Amniotic epithelial cell (primary cell): Measurements from ENCODE around the gene PLLP.

Experiments
- DNase-seq: peaks from one replicate; pipeline ENCODE4 v3.0.0-alpha.2; 2010; ENCODE audit warnings: low read depth

PLLP gene, protein sequence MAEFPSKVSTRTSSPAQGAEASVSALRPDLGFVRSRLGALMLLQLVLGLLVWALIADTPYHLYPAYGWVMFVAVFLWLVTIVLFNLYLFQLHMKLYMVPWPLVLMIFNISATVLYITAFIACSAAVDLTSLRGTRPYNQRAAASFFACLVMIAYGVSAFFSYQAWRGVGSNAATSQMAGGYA

DNA sequence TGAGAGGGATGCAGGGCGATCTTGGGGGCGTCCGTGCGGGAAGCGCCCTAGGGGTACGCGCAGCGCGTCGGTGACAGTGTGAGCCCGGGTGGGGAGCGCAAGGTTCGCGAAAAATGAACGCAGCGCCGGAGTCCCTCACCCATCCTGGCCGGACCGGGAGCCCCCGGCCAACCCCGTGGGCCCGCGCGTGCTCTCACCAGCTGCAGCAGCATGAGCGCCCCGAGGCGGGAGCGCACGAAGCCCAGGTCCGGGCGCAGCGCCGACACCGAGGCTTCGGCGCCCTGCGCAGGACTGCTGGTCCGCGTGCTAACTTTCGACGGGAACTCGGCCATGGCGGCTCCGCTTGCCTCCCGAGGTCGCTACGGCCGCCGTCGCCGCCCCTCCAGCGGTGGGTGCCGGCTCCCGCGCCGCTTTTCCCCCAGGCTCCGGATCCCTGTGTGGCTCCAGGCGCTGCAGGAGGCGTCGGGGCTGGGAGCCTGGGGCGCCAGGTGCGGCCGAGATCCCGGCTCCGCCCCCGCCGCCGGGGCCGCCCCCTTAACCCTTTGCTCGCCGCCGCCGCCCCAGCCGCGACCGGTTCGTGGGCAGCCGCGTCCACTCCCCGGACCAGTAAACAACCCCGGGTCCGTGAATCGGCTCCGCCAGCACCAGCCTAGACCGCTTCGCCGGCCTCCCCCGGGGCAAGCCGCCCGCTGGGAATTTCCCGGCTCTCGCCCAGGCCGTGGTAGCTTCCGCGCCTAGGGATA lies at the start of gene PLLP:
TSS of gene PLLP (minus strand) at position 464 of the 743 bp plus-strand sequence. CDS start at position 332, 132 bp downstream.
- peak; percentile 45 for DNase-seq

DNA sequence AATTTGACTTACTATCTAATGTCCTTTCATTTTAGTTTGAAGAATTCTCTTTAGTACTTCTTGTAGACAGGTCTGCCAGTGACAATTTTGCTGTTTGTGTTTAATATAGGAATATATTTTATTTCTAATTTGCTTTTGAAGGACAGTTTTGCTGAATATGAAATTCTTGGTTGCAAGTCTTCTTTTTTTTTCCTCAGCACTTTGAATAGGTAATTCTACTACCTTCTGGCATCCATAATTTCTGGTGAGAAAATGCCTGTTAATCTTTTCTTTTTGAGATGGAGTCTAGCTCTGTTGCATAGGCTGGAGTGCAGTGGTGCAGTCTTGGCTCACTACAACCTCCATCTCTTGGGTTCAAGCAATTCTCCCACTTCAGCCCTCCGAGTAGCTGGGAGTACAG lies 48.9 kb upstream of the PLLP start:
- DNase-seq = no peak

DNA sequence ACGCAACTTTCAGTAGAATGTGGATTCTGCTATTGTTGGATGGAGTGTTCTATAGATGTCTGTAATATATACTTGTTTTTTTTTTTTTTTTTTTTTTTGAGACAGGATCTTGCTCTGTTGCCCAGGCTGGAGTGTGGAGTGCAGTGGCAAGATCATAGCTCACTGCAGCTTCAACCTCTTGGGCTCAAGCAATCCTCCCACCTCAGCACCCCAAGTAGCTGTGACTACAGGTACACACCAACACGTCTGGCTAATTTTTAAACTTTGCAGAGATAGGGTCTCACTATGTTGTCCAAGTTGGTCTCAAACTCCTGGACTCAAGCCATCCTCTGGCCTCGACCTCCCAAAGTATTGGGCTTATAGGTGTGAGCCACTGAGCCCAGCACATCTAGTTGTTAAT lies 46.9 kb upstream of the PLLP start:
- DNase-seq = no peak

DNA sequence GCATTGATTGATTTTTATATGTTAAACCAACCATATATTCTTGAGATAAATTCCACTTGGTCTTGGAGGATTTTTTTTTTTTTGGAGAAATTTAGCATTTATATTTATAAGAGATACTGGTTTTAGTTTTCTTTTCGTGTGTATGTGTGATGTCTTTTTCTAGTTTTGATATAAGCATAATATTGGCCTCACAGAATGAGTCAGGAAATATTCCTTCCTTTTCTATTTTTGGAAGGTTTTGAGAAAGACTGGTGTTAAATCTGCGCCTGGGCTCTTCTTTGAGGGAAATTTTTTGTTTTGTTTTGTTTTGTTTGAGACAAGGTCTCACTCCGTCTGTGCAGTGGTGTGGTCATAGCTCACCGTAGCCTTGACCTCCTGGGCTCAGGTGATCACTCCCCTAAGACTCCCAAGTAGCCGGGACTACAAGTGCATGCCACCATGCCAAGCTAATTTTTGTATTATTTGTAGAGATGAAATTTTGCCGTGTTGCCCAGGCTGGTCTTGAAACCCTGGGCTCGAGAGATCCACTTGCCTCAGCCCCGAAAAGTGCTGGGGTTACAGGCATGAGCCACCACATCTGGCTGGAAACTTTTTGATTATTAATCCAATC lies 45.4 kb upstream of the PLLP start:
- DNase-seq = no peak

DNA sequence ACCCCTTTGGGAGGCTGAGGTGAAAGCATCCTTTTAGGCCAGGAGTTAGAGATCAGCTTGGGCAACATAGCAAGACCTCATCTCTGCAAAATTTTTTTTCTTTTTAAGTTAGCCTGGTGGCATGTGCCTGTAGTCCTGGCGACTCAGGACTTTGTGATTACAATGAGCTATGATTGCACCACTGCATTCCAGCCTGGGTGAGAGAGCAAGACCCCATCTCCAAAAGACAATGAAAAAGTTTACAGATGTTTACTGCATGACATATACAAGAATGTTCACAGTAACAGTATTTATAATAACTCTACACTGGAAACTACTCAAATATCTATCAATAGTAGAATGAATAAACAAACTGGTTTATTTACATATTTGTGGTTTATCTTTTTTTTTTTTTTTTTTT lies 41.0 kb upstream of the PLLP start:
- DNase-seq = no peak

DNA sequence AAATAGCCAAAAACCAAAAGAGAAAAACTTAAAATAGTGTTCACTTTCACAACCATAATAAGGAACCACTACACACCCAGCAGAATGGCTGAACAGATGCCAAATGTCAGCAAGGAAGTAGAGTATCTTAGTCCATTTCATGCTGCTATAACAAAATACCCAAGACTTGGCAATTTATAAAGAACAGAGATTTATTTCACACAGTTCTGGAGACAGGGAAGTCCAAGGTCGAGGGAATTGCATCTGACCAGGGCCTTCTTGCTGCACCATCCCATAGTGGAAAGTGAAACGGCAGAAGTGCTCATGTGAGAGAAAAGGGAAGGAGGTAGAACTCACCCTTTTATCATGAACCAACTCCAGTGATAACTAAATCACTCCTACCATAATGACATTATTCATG lies 40.3 kb upstream of the PLLP start:
- no peak for DNase-seq

DNA sequence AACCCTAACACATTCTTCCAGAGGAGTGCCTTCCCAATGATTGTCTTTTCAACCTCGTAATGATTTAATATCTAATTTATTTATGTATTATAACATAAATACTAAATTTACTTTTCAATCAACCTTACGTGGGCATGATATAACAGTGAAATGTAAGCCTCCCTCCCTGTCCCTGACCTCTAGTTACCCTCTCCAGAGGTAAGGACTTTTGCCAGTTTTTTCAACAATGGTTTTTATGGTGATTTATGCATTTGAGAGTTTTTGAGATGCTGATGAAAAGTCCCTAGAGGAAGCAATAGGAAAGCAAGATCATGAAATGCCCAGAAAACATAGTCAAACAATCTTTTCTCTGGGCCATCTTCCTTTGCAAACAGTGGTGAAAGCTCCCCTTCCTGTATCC lies 35.2 kb upstream of the PLLP start:
- DNase-seq = no peak

DNA sequence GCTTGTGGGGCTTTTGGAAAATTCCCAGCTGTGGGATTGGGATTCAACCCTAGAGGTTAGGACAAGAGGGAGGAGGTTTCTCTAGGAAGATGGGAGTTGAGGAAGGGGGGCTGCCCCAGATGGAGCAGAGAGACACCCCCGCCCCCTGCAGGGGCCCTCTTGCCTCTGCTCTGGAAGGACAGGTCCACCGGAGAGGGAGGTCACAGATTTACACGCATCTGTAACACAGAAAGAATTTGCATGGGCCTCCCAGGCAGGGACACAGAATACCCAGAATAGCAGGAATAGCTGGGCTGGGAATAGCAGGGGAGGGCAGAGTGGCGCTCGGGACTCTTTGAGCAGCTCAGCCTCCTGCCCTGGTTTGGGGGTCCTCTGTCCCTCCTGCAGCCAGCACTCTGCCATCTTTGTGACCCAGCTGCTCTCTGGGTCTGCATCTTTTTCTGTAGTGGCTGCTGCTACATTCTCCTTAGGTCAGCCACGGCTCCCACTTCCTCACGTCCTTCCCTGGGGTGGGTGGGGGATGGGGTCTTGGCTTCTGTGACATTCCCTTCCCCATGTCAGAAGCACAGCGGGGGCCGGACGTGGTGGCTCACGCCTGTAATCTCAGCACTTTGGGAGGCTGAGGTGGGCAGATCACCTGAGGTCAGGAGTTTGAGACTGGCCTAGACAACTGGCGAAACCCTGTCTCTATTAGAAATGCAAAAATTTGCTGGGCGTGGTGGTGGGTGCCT lies 33.9 kb upstream of the PLLP start:
- DNase-seq = no peak

DNA sequence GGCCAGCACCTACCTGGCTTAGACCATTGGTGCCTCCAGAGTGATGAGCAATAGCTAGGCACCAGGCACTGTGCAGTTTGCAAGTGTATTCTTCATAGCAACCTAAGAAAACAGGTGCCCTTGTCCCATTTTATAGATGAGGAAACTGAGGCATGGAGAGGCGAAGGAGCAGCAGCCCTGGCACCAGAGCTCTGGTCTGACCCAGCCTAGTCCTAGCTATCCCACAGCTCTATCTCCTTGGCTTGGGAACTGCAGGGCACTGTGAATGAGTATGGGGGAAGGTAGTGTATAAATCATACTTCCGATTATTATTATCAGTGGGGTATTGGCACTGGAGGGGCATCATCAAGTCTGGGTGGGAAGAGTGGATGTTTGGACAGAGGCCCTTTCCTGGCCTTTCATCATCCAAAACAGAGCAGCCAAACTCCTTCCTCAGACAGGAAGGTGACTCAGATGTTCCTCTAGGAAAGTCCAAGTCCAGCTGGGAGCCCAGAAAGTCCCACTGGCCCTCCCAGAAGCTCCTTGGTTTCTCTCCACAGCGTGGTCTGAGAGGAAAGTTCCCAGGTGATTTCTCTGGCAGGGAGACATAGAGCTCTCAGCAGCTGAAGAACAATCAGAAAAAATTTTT lies 32.0 kb upstream of the PLLP start:
- peak; percentile 63 for DNase-seq

DNA sequence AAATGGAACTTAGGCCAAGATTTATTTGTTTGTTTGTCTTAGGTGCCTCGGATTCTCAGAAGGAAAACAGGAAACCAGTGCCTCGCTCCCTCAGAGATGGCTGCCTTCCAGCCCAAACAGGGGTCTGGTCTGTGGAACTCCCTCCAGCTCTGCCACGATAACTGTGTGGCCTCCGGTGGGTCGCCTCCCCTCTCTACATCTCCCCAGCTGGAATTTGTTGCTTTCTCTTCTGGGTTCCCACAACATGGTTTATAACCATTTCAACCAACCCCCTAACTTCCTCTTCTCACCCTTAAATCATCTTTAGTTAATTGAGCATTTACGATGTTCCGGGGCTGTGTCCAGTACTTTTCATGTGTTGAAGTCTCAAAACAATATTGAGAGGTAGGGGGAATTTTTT lies 30.9 kb upstream of the PLLP start:
- DNase-seq = no peak

DNA sequence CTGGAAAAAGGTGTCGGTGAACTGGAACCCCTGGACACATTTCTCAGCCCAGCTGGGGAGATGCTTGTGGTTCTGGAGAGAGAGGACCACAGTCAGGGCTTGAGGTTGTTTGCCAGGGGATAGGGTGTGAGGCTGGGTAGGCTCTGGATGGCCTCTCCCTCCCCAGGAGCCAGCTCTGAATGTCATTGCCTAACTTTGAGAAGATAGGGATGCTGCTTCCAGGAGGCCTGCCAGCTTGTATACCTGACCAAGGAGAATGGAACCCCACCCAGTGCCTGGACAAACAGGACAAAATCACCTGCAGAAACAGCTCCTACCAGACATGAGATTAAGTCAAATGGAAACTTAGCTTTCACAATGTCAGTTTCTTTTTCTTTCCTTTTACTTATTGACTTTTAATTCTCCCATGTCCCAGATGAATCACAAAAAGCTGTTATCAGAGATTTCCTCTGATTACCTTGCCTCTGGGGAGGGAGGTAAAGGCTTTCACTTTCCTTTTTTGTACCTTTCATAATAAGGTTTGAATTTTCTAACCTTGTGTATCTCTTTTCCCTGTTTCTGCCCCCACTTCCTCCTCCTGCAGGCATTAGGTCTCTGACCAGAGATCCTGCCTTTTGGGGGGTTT lies 29.8 kb upstream of the PLLP start:
- peak; percentile 16 for DNase-seq

DNA sequence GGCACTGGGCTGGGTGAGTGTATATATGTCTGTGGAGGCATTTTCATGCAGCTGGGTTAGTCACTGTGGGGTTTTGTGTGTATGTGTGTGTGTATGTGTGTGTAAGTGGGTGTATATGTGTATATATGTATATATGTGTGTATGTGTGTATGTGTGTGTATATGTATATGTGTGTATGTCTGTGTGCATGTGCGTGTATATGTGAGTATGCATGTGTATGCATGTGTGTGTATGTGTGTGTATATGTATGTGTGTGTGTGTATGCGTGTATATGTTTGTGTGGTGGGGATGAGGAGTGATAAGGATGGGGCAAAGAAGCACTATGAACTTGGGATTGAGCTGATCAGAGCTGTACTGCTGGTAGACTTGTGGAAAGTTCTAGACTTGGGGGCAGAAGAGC lies 29.0 kb upstream of the PLLP start:
- DNase-seq = no peak

DNA sequence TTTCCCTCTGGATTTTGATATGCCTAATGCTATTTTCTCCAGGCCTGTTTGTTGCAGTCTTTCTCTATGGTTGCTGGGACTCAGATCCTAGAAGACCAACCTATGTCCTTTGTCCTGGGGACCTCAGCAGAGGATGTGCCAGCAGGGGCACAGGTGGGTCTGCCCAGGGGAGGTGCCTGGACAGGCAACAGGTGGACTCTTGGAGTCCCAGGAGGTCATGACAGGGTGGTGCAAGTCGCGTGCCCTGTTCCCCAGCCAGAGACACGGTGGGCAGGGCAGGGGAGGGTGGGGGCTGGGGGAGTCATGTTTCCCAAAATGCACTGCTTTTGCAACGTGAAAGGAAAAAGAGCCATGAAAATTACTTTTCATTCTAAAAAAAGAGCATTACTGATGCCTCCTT lies 26.3 kb upstream of the PLLP start:
- DNase-seq = no peak

DNA sequence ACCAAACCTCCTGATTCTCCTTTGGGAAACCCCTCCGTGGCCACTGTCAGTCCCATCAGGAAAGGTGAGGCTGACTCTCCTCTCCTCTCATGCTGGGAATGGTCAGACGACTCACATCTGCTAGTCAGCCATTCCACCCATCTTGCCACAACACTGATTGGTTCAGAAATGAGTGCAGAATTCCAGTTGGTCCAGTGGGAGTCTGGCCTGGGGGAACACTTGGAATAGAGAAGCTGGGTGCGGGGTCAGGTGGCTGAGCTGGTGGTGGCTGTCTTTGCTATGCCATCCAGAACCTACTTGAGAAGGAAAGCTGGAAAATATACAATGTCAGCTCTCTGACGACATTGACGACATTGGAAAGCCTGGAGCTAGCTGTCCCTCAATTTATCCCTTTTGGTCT lies 23.6 kb upstream of the PLLP start:
- no peak for DNase-seq

DNA sequence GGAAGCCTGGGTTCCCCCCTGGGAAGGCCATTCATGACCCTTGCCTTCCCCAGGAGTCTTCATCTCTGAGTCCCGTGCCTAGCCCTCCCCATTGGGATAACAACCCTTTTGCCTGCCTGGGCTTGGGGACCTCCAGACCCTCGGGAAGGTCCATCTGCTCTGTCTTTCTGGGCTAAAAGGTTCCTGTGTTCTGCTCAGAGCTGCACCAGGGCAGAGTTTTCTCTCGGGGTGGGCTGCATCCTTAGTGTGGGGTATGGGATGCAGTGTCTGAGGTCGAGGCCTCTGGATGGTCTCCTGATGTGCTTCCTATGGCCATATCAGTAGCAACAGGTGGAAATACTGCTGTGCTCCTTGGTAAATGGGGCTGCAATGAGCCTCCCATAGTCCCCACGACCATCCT lies 22.9 kb upstream of the PLLP start:
- no peak for DNase-seq

DNA sequence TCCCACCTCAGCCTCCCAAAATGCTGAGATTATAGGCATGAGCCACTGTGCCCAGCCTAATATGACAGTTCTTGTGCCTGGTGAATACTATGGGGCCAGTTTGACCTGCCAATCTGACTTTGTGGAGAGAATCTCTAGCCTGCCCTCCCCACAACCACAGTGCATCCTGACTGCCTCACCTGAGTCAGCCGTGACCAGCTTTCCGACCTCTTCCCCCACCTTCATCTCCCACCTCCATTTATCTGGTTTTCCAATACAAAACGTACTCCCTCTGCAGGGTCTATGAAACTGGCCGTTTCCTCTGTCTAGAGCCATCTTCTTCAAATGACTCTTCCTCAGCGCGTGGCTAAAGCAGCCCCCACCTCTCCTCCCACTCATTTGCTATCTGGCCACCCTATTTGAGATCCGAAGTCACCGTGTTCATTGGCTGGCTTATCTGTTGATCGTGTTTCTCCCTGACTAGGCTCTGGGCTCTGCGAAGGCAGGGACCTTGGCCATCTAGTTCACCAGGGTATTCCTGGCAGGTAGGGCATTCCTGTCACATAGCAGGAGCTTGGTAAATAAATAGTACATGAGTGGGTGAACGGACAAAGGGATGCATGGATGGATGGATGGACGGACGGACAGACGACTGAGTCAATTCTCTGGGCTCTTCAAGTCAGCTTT lies 22.3 kb upstream of the PLLP start:
- DNase-seq = no peak

DNA sequence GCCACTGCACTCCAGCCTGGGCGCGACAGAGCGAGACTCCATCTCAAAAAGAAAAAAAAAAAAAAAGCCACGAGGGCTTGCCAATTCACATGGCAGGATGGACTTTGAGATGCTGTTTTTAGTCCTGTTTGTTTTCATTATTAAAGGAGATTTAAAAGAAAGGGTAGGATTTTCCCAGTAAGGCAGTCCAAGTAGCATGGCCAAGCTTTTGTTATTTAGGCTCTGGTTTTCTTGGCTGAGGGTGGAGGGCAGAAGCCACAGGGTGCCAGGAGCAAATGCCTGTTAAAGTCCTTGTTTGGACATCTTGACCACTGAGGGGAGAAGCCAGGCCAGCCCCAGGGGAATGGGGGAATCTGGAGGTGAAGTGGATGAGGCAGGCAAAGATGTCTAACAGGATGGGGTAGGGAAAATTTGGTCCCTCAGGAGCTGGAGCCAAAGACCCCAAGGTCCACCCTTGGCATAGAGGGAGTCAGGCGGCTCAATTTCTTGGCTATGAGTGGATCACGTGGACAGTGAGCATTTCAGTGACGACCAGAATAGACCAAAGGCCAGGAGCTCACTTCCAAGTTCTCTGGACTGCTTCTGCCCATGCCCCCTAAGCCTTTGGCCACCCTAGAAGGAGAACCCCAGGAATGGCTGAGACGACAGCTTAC lies 20.8 kb upstream of the PLLP start:
- DNase-seq = no peak

DNA sequence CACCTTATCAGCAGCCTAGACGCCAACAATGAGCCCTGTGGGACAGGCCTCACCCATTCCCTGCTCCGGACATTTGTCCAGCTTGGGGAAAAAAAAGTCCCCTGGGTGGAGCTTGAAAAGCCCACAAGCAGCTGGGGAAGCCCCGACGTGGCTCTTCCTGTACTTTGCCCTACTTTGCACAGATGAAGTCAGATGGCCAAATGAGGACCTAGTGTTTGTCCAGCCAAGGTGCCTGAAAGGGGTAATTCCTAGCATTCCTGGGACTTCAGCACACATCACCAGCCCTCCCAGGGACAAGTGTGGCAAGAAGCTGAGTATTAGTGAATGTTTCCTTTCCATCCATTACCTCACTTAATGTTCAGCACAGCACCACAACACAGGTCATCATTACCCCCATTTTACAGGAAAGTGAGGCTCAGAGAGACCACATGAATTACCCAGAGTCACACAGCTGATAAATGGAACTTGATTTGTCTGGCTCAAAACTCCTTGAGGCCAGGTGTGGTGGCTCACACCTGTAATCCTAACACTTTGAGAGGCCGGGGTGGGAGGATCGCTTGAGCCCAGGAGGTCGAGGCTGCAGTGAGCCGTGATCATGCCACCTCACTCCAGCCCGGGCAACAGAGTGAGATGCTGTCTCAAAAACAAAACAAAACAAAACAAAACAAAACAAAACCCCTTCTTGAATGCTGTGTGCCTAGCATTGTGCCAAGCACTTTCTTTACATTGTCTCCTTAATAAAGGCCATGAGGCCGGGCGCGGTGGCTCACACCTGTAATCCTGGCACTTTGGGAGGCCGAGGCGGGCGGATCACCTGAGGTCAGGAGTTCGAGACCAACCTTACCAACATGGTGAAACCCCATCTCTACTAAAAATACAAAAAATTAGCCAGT lies 19.9 kb upstream of the PLLP start:
- DNase-seq = peak; percentile 38

DNA sequence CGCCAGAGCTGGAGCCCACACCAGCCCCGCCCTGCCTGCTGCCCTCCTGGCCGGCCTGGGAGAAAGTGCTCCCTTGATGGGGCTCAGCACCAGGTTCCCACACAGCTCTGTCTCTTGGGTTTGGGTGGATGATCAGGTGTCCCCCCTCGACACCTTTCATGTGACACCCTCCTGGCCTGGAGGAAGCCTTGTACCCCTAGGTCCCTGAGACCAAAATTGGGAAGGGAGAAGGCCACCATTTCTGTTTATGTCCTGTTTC lies 19.4 kb upstream of the PLLP start:
- DNase-seq = no peak
